Lower leg skin (tissue), 4 donors: ENCODE results near the gene VEGFB. TPM values are rescaled to one million over a fixed set of nuclear protein-coding genes. Genes with fewer than 3 reads are reported as not detected.

Experiments
- DNase-seq, 2 donors: peaks; one replicate each; pipeline ENCODE4 v3.0.0-alpha.2; 2019; ENCODE audit warnings: low spot score in 2 of 2
- H3K4me3 ChIP-seq: fragments of 200-600 bp; sonication (generic); 2 replicates; pipeline ENCODE4 v1.5.1; 2017; ENCODE audit warnings: mild to moderate bottlenecking, low read depth; ENCODE audit not compliant: poor library complexity, severe bottlenecking
- POLR2A ChIP-seq, 2 donors: fragments of 450-650 bp; IDR thresholded peaks; one replicate each; pipeline ENCODE4 v1.6.1; 2016 to 2017; ENCODE audit warnings: antibody characterized with exemption in 2 of 2, mild to moderate bottlenecking in 1 of 2, moderate library complexity in 1 of 2
- WGBS, 2 donors: methylation state at CpG; one replicate each; pipeline ENCODE4 v1.1.5; 2018; 5-methylcytosine and 5-hydroxymethylcytosine counted together
- intact Hi-C: fragments of 100-400 bp; cut with DNase I; formaldehyde crosslinking; loops from one replicate; pipeline ENCODE4 v1.15.0; 2023; ENCODE audit warnings: low total_unique reads
- total RNA-seq, 4 donors: library from RNA; depleted of rRNA; stranded (reverse); fragments of >200 nt; gene quantifications; one replicate each; pipeline ENCODE4 v1.1.0, GENCODE V29; 2016
- TF ChIP-seq, protein P1 (sequence below), 3 donors: fragments of 450-650 bp; IDR thresholded peaks; one replicate each; pipeline ENCODE4 v1.5.1; 2016; ENCODE audit warnings: antibody characterized with exemption in 3 of 3, mild to moderate bottlenecking in 3 of 3, moderate library complexity in 2 of 3

The VEGFB gene
- total RNA-seq, 4 donors from 2014 or later = 45.9 to 71.2 (median 65.6) TPM

- WGBS, 2 donors = 92 to 93% methylated on average over 22 of the region's 22 CpGs
- intact Hi-C loops = no loop called here
Measured at GRCh38 chr11:64281957-64282770, 47.8 kb downstream of the VEGFB start.

GRCh38 chr11:64283092-64283491 is 48.7 kb downstream of the VEGFB start:
- H3K4me3 ChIP-seq = no peak overlapping the region
- TF ChIP-seq, protein P1, sequence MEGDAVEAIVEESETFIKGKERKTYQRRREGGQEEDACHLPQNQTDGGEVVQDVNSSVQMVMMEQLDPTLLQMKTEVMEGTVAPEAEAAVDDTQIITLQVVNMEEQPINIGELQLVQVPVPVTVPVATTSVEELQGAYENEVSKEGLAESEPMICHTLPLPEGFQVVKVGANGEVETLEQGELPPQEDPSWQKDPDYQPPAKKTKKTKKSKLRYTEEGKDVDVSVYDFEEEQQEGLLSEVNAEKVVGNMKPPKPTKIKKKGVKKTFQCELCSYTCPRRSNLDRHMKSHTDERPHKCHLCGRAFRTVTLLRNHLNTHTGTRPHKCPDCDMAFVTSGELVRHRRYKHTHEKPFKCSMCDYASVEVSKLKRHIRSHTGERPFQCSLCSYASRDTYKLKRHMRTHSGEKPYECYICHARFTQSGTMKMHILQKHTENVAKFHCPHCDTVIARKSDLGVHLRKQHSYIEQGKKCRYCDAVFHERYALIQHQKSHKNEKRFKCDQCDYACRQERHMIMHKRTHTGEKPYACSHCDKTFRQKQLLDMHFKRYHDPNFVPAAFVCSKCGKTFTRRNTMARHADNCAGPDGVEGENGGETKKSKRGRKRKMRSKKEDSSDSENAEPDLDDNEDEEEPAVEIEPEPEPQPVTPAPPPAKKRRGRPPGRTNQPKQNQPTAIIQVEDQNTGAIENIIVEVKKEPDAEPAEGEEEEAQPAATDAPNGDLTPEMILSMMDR (IDR thresholded peaks at IDR 0.05) = no peak
- no peak for TF ChIP-seq POLR2A (IDR thresholded peaks at IDR 0.05)
- 82 to 86% methylated on average over 3 of the region's 3 CpGs for WGBS, 2 donors
- DNase-seq = no peak
- intact Hi-C loops = no loop called here

More at GRCh38 chr11:64281957-64282770, 47.8 kb downstream of the VEGFB start:
- DNase-seq = no peak
- no peak overlapping the region for H3K4me3 ChIP-seq
- TF ChIP-seq POLR2A (IDR thresholded peaks at IDR 0.05) = no peak
- TF ChIP-seq, protein P1 (IDR thresholded peaks at IDR 0.05) = no peak

GRCh38 chr11:64284048-64284961 is 49.9 kb downstream of the VEGFB start, which contains the start of gene BAD:
Gene BAD, minus strand, starts transcription at chr11:64284665. Its CDS starts 297 bp downstream, at chr11:64284368.
- intact Hi-C loops = no loop called here
- 3% methylated on average over 27 to 37 of the region's 44 CpGs for WGBS, 2 donors
- TF ChIP-seq, protein P1 (IDR thresholded peaks at IDR 0.05) = no peak
- TF ChIP-seq POLR2A (IDR thresholded peaks at IDR 0.05) = no peak

GRCh38 chr11:64284962-64285884 is 50.8 kb downstream of the VEGFB start, which contains the start of gene GPR137:
Gene GPR137, plus strand, starts transcription at chr11:64285848. Its CDS starts 677 bp downstream, at chr11:64286525.
- no peak for TF ChIP-seq POLR2A (IDR thresholded peaks at IDR 0.05)
- TF ChIP-seq, protein P1 (IDR thresholded peaks at IDR 0.05) = no peak
- peak; percentile 78 to 97 for DNase-seq
- WGBS, 2 donors = 0 to 1% methylated on average over 22 to 41 of the region's 102 CpGs
- intact Hi-C loops = no loop called here
- peak within 1 kb of the TSS; percentile 85 for H3K4me3 ChIP-seq

More at GRCh38 chr11:64284048-64284961, 49.9 kb downstream of the VEGFB start, which contains the start of gene BAD:
- peak within 1 kb of the TSS; percentile 85 for H3K4me3 ChIP-seq
- DNase-seq = peak; percentile 95 to 99
